GM21619 (cell line): ENCODE results near the gene RSPH6A.

Experiments
- ATAC-seq: cut with Tn5 transposase; IDR thresholded peaks from one replicate; pipeline ENCODE4 v1.9.1; 2021; ENCODE audit not compliant: unreplicated experiment

Gene RSPH6A

GRCh38 chr19:45781214-45782161, 33.6 kb downstream of the RSPH6A start:
- ATAC-seq = no peak

- ATAC-seq = no peak
Observed at GRCh38 chr19:45780448-45781213, 34.5 kb downstream of the RSPH6A start.

- ATAC-seq = no peak
Observed at GRCh38 chr19:45780146-45780447, 35.0 kb downstream of the RSPH6A start.

- peak; percentile 67 for ATAC-seq
Observed at GRCh38 chr19:45779231-45780145, 35.6 kb downstream of the RSPH6A start.

- ATAC-seq = no peak
Observed at GRCh38 chr19:45778010-45778661, 37.0 kb downstream of the RSPH6A start.

GRCh38 chr19:45777395-45777961, 37.6 kb downstream of the RSPH6A start:
- ATAC-seq = no peak

GRCh38 chr19:45774765-45775164, 40.3 kb downstream of the RSPH6A start:
- ATAC-seq = no peak

- ATAC-seq = no peak
Observed at GRCh38 chr19:45773384-45773783, 41.7 kb downstream of the RSPH6A start.

GRCh38 chr19:45772912-45773311, 42.2 kb downstream of the RSPH6A start:
- ATAC-seq = no peak

GRCh38 chr19:45772130-45772840, 42.8 kb downstream of the RSPH6A start:
- no peak for ATAC-seq

GRCh38 chr19:45771311-45771933, 43.7 kb downstream of the RSPH6A start:
- ATAC-seq = no peak

GRCh38 chr19:45770192-45771101, 44.7 kb downstream of the RSPH6A start:
- peak; percentile 47 for ATAC-seq

- ATAC-seq = no peak
Observed at GRCh38 chr19:45769821-45770191, 45.3 kb downstream of the RSPH6A start.

GRCh38 chr19:45768984-45769782, 45.9 kb downstream of the RSPH6A start, which contains the start of gene SIX5:
Gene SIX5 (minus strand): TSS chr19:45769252. CDS start chr19:45768844, 408 bp downstream.
- ATAC-seq = peak; percentile 46

GRCh38 chr19:45768655-45768983, 46.5 kb downstream of the RSPH6A start:
- ATAC-seq = no peak

- ATAC-seq = no peak
Observed at GRCh38 chr19:45767881-45768654, 47.0 kb downstream of the RSPH6A start.
